ENCODE results near the gene STIMATE. TPM values are rescaled to one million over a fixed set of nuclear protein-coding genes. Genes with fewer than 3 reads are reported as not detected.

STIMATE gene
- polyA plus RNA-seq, 1 experiment = 10.0 TPM

DNA sequence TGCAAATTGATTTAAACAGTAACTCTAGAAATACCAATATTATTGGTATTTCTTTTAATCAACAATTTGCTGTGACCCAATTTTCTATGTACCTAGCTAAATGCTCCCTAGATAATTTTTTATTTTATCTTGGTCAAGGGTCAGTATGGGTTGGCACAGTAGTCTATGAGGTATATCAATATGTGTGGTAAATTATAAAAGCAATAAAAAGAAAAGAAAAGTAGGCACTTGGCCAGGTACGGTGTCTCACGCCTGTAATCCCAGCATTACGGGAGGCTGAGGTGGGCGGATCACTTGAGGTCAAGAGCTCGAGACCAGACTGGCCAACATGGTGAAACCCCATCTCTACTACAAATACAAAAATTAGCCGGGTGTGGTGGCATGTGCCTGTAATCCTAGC lies 34.0 kb upstream of the STIMATE start:
- Histone ChIP-seq H3K4me3 (ENCODE audit: low read depth, low read length) (no peak overlapping the region), H3K27me3 (ENCODE audit: control insufficient read depth, insufficient read depth, low read length) (no peaks in the 10 kb centered on the region), H3K9me3 (ENCODE audit: control insufficient read depth, insufficient read depth, low read length) (no peaks in the 10 kb centered on the region), H3K27ac (ENCODE audit: low read depth, low read length) (no peak overlapping the region)
- TF ChIP-seq, protein P1, sequence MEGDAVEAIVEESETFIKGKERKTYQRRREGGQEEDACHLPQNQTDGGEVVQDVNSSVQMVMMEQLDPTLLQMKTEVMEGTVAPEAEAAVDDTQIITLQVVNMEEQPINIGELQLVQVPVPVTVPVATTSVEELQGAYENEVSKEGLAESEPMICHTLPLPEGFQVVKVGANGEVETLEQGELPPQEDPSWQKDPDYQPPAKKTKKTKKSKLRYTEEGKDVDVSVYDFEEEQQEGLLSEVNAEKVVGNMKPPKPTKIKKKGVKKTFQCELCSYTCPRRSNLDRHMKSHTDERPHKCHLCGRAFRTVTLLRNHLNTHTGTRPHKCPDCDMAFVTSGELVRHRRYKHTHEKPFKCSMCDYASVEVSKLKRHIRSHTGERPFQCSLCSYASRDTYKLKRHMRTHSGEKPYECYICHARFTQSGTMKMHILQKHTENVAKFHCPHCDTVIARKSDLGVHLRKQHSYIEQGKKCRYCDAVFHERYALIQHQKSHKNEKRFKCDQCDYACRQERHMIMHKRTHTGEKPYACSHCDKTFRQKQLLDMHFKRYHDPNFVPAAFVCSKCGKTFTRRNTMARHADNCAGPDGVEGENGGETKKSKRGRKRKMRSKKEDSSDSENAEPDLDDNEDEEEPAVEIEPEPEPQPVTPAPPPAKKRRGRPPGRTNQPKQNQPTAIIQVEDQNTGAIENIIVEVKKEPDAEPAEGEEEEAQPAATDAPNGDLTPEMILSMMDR (IDR thresholded peaks at IDR 0.05; ENCODE audit: low read depth, low read length) = no peak
- CTCF ChIA-PET = interaction anchor here (1.0 to 1.1 kb wide), 2 partner anchors 9 to 143 kb away, joined by 3 read pairs; no protein-coding TSS in a partner anchor
- POLR2A ChIA-PET = no interaction called here
- no peak for DNase-seq (ENCODE audit: low read depth, low spot score)

DNA sequence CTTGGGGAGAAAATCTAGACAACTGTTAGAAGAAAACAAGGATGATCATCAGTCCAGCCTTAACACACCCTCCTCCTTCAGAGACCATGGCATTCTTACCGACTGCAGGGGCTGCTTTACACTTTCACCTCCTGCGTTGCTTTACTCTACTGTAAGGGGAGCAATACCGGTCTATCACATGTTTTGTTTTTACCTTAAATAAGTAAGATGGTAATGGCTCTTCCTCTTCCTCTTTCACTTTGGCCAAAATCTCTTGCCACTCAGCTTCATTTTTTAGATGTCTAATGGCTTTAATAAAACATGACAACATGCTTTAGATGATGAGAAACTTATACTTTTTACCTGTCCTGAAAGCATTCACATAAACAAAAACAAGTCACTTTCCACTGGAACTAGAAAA lies 33.4 kb upstream of the STIMATE start:
- Histone ChIP-seq H3K27me3 (ENCODE audit: control insufficient read depth, insufficient read depth, low read length) (no peaks in the 10 kb centered on the region), H3K27ac (ENCODE audit: low read depth, low read length) (no peak overlapping the region), H3K4me3 (ENCODE audit: low read depth, low read length) (no peak overlapping the region), H3K9me3 (ENCODE audit: control insufficient read depth, insufficient read depth, low read length) (no peaks in the 10 kb centered on the region)
- ChIA-PET POLR2A (no interaction called here), CTCF (no interaction called here)
- no peak for DNase-seq (ENCODE audit: low read depth, low spot score)
- TF ChIP-seq, protein P1 (IDR thresholded peaks at IDR 0.05; ENCODE audit: low read depth, low read length) = no peak

DNA sequence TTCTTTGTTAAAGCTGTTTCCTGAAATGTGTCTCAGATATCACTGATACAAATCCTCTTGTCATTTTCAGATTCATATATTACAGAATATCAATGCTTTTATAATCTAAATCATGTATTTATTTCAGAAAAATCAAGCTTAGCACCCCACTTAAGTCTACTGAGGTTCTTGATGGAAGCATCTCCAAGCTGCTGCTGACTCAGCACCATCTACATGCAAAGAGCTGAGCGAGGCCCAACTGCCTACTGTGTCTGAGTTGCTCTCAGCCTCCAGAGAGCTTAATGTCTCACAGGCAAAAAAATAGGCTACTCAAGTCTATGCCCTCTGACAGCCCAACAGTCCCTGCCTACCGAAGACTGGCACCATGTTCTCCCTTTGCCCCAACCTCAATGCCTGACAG lies 29.2 kb upstream of the STIMATE start:
- POLR2A ChIA-PET = no interaction called here

DNA sequence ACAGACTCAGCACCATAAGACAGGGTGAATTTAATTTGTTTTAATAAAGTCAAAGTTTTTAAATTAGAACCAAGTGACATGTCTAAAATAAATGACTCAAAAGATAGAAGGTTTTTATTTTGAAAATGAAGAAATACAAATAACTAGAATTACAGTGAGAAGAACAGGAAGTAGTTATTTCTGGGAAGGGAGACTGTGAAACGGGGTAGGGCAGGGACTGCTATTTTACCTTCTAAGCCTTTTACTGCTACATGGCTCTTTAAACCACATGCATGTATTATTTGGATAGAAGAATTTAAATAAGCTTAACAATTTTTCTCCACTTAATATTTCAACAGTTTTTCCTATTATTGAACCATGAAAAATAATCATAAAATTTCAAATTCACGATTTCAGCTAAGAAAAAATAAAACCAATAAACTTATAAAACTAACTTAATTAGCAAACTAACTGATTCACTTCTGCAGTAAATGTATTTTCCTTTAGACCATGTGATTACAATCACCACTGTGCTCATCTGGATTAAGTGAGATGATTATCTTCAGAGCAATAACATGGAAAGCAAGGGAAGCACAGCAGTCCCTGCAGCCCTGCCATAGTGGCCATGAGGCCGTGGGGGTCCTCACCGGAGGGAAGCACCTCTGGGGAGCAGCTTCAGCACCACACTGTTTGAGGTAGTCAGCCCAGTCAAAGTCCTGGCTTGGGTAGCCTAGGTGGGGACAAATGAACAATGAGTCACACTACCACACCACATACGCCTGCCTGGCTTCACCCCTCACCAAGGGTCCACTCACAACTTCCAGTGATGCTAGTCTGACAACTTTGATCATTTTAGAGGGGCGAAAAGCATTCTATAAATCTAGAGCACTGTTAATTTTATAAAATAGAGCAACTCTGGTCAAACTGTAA lies 28.3 kb upstream of the STIMATE start:
- H3K27me3 ChIP-seq (ENCODE audit: control insufficient read depth, insufficient read depth, low read length) = no peaks in the 10 kb centered on the region
- DNase-seq (ENCODE audit: low read depth, low spot score) = no peak
- CTCF ChIA-PET = interaction anchor here (0.6 to 1.5 kb wide), 2 partner anchors 8 to 9 kb away, joined by 6 to 15 read pairs; no protein-coding TSS in a partner anchor

More for the DNA sequence above, 29.2 kb upstream of the STIMATE start:
- DNase-seq (ENCODE audit: low read depth, low spot score) = no peak
- no peak overlapping the region for H3K27ac ChIP-seq (ENCODE audit: low read depth, low read length)
- H3K27me3 ChIP-seq (ENCODE audit: control insufficient read depth, insufficient read depth, low read length) = no peaks in the 10 kb centered on the region
- no peaks in the 10 kb centered on the region for H3K9me3 ChIP-seq (ENCODE audit: control insufficient read depth, insufficient read depth, low read length)
- CTCF ChIA-PET = no interaction called here
- H3K4me3 ChIP-seq (ENCODE audit: low read depth, low read length) = no peak overlapping the region
- TF ChIP-seq, protein P1 (IDR thresholded peaks at IDR 0.05; ENCODE audit: low read depth, low read length) = no peak

DNA sequence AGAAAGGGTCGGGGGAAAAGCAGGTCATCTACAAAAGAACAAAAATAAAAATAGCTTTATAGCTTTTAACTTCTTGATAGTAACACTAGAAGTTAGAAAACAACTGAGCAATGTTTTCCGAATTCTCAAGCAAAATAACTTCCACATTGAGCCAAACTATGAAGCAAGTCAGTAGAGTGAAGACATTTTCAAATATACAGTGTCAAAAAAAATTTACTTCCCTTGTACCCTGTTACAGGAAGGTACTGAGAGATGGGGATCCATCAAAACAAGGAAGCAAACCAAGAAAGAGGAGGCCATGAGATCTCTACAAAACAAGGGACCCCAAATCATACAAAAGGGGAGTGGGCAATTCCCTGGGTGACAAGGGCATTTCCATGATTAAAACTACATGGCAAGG lies 26.6 kb upstream of the STIMATE start:
- Histone ChIP-seq H3K27ac (ENCODE audit: low read depth, low read length) (no peak overlapping the region), H3K27me3 (ENCODE audit: control insufficient read depth, insufficient read depth, low read length) (no peaks in the 10 kb centered on the region), H3K4me3 (ENCODE audit: low read depth, low read length) (no peak overlapping the region), H3K9me3 (ENCODE audit: control insufficient read depth, insufficient read depth, low read length) (no peaks in the 10 kb centered on the region)
- TF ChIP-seq, protein P1 (IDR thresholded peaks at IDR 0.05; ENCODE audit: low read depth, low read length) = no peak
- ChIA-PET CTCF (no interaction called here), POLR2A (no interaction called here)
- DNase-seq (ENCODE audit: low read depth, low spot score) = no peak

More for the DNA sequence above, 28.3 kb upstream of the STIMATE start:
- H3K9me3 ChIP-seq (ENCODE audit: control insufficient read depth, insufficient read depth, low read length) = no peaks in the 10 kb centered on the region
- POLR2A ChIA-PET = no interaction called here
- H3K4me3 ChIP-seq (ENCODE audit: low read depth, low read length) = no peak overlapping the region
- H3K27ac ChIP-seq (ENCODE audit: low read depth, low read length) = no peak overlapping the region
- TF ChIP-seq, protein P1 (IDR thresholded peaks at IDR 0.05; ENCODE audit: low read depth, low read length) = no peak
